GM19025 (cell line): ENCODE measurements around the gene ARHGEF19.
A peak's percentile ranks its signal among the peaks of the same experiment; 100 is the strongest.
"Not testable (repeated sequence)": the region's sequence is repeated elsewhere in the genome, so short reads cannot be mapped to it uniquely, and the experiment has no call there.

Source experiments
- ATAC-seq: cut with Tn5 transposase; IDR thresholded peaks from one replicate; pipeline ENCODE4 v1.9.1; 2021; ENCODE audit warnings: mild to moderate bottlenecking, low read depth, moderate library complexity; ENCODE audit not compliant: unreplicated experiment

ARHGEF19 gene

DNA sequence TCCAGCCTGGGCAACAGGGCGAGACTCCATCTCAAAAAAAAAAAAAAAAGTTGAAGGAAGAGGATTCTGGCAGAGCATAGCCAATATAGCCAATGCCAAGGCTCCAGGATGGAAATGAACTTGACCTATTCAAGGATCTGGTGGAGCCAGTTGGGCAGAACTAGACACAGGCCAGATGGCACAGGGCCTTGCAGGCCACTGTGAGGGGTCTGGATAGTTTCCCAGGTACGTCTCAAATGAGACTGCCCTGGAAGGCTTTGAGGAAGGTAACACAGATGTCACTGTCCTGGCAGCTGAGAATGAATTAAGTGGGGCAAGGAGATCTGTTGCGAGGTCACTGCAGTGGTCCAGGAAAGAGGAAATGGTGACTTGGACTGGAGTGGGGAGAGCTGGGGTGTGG, 12.0 kb upstream of the ARHGEF19 start:
- no peak for ATAC-seq

DNA sequence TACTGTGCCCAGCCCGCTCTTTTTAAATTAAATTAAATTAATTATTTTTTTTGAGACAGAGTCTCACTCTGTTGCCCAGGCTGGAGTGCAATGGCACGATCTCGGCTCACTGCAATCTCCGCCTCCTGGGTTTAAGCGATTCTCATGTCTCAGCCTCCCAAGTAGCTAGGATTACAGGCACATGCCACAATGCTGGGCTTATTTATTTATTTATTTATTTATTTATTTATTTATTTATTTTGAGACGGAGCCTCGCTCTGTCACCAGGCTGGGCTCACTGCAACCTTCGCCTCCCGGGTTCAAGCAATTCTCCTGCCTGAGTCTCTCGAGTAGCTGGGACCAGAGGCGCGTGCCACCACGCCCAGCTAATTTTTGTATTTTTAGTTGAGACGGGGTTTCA, 10.3 kb upstream of the ARHGEF19 start:
- ATAC-seq: not testable (repeated sequence)

DNA sequence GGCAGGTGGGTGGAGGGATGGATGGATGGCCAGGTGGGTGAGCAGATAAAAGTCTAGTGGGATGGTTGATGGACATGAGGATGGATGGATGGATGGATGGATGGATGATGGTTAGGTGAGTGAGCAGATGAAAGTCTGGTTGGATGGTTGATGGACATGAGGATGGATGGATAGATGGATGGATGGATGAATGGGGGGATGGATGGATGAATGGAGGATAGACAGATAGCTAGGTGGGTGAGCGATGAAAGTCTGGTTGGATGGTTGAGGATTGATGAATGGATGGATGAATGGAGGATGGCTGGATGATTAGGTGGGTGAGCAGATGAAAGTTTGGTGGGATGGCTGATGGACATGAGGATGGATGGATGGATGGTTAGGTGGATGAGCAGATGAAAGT, 9.0 kb upstream of the ARHGEF19 start:
- ATAC-seq: no peak

DNA sequence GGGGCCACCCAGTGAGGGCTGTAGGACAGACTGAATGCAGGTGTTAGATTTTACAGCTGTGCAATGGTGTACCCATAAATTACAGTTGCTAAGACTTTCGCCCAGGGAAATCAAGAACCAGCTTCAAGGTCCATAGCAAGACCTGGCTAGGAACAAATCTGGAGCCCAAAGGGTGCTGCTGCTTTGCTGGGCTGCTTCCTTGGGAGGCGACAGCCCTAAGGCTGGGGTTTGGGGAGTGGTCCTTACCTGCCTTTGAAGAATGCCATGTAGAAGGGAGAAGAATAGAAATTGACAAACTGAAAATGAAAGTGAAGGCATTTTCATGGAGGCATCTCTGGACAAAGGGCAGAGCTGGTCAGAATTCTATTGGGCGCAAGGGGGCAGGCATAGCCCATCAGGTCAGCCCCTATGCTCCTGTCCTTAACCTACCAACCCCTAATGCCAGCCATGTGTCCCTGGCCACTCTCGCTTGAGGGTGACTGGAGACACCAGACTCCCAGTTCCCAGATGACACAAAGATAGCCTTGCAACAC, 7.6 kb upstream of the ARHGEF19 start:
- no peak for ATAC-seq

DNA sequence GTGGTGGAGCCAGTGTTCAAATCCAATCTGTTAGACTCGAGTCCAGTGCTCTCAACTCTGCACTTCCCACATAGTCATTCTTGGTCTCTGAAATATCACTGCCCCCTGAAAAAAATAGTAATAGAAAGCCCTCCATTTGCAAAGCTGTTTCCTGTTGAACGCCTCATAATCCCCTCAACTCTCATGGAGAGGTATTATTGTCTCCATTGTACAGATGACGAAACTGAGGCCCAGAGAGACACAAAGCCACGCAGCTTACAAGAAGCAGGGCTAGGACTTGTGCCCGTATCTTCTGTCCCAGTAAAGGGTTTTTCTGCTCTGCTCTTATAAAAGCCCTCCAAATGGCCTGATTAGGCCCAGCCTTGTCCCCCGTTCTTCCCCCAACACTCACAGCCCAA, 6.2 kb upstream of the ARHGEF19 start:
- ATAC-seq: no peak

DNA sequence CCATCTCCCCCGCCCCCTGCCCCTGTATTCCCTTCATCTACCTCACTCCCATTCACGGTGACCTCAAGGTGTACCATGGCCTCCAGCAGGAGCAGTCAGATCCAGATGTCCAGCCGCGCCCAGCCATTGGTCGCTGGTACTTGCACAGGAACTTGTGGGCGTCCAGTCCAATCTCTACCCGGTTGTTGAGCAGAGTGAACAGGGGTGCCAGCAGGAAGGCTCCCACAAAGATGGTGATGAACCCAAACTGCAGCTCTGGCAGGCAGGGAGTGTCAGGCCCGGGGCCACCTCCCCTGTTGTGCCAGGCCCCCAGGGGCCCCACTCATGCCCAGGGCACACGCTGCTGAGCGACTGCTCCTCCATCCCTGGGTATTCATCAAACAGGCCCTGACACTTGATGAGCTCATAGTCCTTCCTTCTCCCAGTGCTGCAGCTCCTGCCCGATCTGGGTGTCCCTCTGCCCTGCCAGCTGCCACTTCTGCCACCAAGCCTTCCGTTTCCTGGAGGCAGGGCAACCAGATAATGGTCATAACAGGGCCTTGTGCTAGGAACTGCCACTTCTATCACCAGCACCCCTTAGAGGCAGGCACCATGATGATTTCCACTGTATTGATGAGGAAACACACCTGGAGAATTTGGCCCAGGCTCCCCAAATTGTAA, 5.7 kb upstream of the ARHGEF19 start:
- no peak for ATAC-seq

DNA sequence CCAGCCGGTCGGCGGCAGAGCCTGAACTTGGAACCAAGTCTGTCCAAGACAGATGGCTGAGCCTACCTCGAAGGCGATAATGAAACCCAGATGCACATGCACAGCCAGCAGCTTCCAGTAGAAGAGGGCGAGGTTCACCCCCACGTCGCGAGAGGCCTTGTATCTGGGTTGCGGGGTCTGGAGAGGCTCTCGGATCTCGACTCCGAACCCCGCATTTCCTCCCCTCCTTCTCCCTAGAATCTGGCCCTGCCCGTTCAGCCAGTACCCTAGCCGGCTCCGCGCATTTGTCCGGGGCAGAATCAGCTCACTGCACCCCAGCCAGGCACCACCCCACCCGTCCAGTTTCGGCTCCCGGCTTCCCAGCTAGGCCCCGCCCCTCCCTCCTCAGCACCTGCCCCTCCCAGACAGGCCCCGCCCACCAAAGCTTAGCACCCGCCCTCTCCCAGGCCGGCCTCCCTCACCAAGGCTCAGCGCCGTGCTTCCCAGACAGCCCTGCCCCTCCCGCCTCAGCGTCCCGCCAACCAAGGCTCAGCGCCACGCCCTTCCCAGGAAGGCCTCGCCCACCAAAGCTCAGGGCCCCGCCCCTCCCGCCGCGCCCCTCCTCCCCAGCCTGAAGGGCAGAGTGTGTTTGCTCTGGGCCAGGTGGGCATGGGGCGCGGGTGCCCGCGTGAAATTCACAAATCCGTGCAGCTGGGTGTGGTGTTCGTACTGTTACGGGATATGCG, 4.8 kb upstream of the ARHGEF19 start:
- peak; percentile 86 for ATAC-seq

DNA sequence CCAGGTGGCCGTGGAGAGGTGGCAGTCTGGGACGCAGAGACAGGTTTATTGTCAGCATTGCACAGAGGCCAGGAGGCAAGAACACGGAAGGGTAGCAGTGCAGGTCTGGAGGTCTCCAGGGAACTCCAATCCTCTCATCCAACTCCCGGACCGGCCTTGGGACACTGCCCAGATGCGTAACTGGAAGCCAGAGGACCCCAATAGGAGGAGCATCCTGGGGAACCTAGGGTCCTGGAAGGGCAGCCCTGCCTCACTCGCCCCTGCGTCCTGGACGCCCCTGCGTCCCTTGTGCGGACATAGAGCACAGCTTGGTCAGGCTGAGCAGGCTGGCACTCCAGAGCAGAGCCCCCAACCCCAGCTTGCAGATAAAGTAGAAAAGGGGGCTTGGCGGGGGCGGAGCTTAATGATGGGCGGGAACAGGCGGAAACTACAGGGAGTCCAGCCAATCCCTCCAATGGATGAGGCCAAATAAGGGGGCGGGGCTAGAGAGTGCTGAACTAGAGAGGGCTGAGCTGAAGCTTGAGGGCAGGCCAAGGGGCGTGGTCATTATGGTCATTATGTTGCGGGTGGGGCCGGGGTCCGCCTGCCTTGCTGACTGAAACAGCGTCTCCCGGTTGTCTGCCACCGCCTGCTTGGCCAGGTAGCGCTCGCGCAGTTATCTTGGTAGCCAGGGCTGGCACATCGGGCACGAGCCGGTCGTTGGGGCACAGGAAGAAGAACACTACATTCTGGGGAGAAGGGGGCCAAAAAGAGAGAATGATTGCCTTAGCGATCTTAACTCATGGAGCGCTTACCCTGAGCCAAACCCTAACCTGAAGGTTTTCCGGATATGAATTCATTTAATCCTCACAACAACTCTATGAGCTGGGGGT, 3.7 kb upstream of the ARHGEF19 start:
- no peak for ATAC-seq

DNA sequence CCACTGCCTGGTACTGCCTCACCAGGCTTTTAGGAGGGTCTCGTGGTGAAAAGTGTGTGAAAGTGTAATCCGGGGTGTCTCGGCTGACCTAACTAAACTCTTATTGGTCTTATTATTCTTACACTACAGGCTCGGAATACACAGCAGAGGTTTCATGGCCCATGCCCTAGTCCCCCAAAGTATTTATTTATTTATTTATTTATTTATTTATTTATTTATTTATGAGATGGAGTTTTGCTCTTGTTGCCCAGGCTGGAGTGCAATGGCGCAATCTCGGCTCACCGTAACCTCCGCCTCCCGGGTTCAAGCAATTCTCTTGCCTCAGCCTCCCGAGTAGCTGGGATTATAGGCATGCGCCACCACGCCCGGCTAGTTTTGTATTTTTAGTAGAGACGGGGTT, 2.8 kb upstream of the ARHGEF19 start:
- not testable (repeated sequence) for ATAC-seq

DNA sequence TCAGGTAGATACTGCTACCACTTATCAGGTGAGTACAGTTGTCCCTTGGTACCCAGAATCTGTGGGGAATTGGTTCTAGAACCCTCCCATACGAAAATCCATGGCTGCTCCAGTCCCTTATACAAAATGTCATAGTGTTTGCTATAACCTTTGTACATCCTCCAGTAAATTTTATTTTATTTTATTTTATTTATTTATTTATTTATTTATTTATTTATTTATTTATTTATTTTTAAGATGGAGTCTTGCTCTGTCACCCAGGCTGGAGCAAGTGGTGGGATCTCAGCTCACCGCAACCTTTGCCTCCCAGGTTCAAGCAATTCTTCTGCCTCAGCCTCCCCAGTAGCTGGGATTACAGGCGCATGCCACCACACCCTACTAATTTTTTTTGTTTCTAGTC, 1.1 kb upstream of the ARHGEF19 start:
- ATAC-seq: not testable (repeated sequence)

DNA sequence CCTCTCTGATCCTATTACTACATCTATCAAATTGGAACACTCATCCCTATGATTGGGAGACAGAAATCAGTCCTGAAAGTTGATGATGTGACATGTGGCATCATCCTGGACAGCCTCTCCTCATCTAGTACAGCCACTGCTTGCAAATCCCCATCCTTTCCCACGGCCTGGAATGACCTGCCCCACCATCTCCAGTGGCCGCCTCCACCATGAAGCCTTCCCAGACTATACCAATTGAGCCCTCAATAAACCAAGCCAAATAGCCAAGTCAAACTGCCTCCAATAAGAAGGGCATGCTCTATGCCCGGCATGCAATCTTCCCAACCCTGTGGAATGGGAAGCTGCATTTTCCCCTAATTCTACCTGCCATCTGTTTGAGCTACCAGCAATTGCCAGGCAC, 561 bp upstream of the ARHGEF19 start:
- no peak for ATAC-seq

DNA sequence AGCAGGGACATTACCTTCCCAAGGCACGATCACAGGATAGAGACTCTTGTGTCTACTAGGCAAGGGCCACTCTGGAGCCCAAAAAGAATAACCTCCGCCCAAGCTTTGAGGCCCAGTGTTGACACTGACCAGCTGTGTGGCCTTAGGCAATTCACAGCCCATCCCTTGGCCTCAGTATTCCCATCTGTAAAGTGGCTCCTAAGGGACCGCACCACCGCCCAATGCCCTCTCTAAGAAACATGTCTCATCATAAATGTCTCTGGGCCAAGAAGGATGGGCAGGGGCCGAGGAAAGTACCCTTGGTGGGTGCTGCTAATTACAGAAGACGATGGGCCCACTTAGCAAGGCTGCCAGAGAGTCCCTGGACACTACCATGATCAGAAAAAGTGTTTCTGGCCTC, 628 bp downstream of the ARHGEF19 start:
- no peak for ATAC-seq

DNA sequence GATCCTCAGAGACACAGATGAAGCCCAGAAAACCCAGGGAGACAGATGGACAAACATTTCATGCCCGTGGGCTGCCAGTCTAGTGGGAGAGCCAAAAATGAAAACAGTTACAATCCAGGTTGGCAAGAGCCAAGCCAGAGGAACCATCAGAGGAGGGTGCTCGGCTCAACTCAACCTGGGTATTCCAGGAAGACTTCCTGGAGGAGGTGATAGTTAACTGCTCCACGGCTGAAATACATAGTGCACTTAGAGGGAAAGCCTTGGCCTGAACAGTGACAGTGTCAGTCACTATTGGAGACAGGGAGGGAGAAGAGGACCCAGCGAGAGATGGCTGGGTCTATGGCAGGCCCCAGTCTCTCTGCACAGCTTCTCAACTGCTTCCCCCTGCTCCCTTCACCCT, 1.9 kb downstream of the ARHGEF19 start:
- ATAC-seq: no peak

DNA sequence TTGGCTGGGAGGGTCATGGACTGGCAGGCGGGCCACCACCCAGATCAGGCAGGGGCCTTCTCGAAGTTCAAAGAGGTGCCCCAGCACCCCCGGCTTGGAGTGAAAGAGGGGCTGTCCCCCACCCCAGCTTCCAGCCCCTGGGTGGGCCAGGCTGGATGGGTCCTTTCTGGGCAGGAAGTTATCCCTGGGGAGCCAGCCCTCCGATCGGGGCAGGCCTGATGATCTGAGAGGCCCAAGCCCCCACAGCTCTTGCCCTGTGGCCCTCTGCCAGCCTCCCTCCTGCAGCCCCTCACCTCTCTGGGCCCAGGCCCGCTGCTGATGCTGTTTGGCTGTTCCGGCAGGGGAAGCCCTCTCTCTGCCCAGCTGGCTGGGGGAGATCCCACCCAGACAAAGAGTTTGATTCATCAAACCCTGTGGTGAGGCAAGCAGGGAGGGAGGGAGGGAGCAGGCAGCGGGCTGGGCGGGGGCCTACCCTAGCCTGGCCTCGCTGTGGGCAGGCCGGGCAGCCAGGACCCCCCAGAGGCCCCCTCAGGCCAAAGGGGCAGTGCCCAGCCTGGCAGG, 2.5 kb downstream of the ARHGEF19 start:
- no peak for ATAC-seq

DNA sequence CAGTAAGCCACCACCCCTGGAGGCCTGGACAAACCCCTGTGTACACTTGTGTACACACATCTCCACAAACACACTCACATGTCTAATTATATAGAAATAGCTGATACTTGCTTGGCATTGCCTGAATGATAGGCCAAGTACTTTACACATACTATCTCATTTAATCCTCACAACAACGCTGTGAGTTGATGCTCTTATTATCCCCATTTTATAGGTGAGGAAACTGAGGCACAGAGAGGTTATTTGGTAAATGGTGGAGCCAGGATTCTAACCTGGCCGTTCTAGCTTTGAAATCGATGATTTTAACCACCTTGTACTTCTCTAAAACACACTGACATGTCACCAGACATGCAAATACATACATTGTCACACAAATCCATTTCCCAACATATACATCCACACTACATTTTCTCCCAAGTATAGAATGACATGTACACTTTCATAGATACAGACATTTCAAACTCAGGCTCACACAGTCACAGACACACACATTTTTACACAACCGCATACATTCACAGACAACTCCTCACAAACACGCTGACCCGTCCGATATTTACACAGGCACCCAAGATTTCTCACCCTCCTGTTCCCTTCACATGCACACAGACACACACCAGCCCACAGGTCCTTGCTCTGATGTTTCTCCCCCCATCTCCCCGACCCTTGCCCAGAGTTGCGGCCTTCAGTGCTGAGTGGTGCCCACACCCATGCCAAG, 3.2 kb downstream of the ARHGEF19 start:
- ATAC-seq: no peak

DNA sequence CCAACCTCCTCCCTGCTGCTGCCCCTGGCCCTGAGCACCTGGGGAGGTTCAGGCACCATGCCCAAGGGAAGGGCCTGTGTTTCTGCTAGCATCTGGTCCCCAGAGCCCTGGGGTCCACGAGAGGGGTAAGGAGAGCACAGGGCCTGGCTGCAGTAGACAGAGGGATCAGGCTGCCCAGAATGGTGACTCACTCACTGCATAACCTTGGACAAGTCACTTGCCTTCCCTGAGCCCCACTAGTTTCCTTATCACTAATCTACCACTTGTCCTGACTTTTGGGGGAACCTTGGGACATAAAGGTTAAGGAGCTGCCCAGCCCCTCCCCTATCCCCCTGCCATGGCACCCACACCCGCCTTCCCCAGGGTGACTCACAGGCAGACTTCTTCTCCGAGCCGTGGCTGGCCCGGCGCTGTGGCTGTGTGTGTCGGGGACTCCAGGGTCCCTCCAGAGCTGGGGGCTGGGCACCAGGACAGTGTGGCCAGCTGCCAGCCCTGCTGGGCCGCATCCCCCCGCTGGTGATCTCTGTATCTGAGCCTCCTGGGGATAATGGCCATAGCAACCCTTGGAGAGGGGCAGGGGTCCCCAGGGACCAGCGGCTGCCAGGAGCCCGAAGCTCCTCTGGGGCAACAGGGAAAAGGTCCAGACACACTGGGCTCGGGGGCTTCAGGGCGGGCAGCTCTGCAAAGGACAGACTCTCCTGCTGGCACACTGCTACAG, 4.0 kb downstream of the ARHGEF19 start:
- ATAC-seq: no peak

DNA sequence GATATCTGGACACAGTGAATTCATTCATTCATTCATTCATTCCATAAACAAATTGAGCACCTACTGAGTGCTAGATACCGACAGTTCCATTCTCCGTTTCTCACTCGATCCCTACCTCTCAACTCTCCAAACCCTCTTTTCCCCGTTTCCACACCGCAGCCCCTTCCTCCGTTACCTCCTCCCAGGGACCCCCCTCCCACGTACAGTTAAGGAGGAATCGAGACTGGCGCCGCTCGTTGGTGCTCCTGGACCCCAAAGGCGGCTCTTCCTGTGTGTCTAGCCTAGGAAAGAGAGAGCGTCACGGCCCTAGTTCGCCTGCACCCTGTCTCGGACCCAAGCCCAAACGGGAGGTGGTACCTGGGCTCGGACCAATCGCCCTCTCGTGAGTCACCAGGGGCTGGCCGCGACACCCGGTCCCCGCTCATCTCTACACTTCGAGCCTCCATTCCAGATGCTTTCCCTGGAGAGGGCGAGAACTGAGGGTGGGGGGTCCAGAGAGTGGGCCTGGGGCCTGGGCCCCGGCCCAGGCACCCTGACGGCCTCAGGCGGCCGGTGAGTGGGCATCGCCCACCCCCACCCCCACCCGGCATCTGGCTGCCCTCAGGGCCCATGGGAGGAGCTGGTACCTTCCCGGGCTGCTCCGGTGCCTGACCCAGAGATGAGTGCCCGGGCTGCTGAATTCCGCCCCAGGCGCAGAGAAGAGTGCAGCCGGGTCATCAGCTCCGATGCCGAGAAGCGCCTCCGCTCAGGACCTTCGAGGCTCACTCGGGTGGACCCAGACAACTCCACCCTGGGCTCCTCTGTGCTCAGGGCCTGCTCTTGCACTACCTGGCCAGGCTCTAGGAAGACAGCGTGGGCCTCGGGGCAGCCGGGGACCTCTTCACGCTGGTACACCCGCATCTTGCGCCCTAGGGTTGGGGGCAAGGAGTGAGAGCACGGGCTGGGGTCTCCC, 4.9 kb downstream of the ARHGEF19 start:
- ATAC-seq: no peak

DNA sequence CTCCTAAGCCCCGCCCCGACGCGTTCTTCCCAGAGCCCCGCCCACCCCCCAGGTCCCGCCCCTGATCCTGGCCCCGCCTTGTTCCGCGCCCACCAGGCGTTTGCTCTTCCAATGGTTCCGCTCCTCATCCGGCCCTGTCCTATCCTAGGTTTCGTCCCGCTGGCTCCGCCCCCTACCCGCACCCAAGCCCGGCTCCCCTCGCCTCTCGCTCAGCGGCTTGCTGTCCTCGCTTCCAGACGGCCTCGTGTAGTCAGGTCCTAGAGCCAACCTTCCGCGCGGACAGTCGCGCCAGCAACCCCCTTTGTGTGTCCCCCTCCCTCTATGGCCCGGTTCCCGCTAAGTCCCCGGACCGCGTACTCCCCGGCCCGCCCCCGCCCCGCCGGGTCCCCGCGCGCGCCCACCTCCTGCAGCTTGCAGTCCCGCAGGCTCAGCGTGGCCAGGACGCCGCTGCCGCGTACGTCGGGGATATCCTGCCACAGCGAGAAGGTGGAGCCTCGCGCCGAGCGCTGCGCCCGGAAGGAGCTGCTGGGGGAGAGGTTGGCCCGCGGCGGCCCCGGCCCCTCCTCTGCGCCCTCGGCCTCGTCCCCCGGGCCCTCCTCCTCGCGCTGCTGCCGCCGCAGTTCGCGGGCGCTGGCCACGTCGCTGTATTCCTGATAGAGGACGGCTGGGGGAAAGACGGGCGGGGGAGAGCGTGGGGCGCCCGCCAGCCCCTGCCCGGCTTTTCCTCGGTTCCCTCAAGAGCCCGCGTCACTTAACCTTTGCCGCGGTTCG, 5.7 kb downstream of the ARHGEF19 start:
- ATAC-seq: peak; percentile 57
